Endothelial cell of umbilical vein (primary cell): ENCODE results near the gene RRAS. TPM values are rescaled to one million over a fixed set of nuclear protein-coding genes. Genes with fewer than 3 reads are reported as not detected.

ENCODE experiments used
- BruUV-seq: library from RNA; stranded (reverse); fragments of 400-500 nt; replicated peaks from 2 replicates; lab custom pipeline; 2021; lab: Mats Ljungman, UMichigan
- CTCF ChIA-PET: fragments of 300-600, 350-600 bp; sonication (Branson Sonifier 250); formaldehyde crosslinking; loops from one replicate; lab custom pipeline; 2021; ENCODE audit warnings: antibody characterized with exemption, inconsistent platforms; lab: Charles Lee
- POLR2A ChIA-PET: fragments of 300-600, 350-600 bp; sonication (Branson Sonifier 250); formaldehyde crosslinking; loops from one replicate; lab custom pipeline; 2021; ENCODE audit warnings: antibody characterized with exemption, inconsistent platforms; lab: Charles Lee
- DNase-seq: peaks from one replicate; pipeline ENCODE4 v3.0.0-alpha.2; 2011; ENCODE audit warnings: low read depth, low spot score
- FAIRE-seq: peaks from 2 replicates; lab custom pipeline; 2011; peaks lifted over from hg19 to GRCh38; lab: Jason Lieb, UNC
- H2AFZ ChIP-seq: 2 replicates; pipeline ENCODE4 v1.6.0; 2012; ENCODE audit warnings: low read depth, low read length, control low read depth, inconsistent platforms
- H3K27ac ChIP-seq: 2 replicates; pipeline ENCODE4 v1.5.1; 2011; ENCODE audit warnings: low read depth, mild to moderate bottlenecking, control low read depth, low read length, moderate library complexity; ENCODE audit not compliant: insufficient read depth
- H3K27me3 ChIP-seq, 2 experiments: 2 replicates each; pipeline versions ENCODE4 v1.6.0 to v1.6.1; 2011; ENCODE audit warnings: low read length in 2 of 2, mixed read lengths in 1 of 2; ENCODE audit not compliant: control insufficient read depth in 2 of 2, insufficient read depth in 2 of 2
- H3K36me3 ChIP-seq, 2 experiments: 2 replicates in 1 of 2; 3 replicates in 1 of 2; pipeline ENCODE4 v1.5.1; 2011; ENCODE audit warnings: low read length in 2 of 2, mild to moderate bottlenecking in 1 of 2, moderate library complexity in 1 of 2; ENCODE audit not compliant: control insufficient read depth in 2 of 2, insufficient read depth in 2 of 2; ENCODE audit errors: extremely low read depth in 1 of 2
- H3K4me1 ChIP-seq: 3 replicates; pipeline ENCODE4 v1.5.1; 2011; ENCODE audit warnings: mild to moderate bottlenecking, low read length; ENCODE audit not compliant: control insufficient read depth, insufficient read depth; ENCODE audit errors: extremely low read depth
- H3K4me2 ChIP-seq: 2 replicates; pipeline ENCODE4 v1.6.1; 2011; ENCODE audit warnings: low read length, control low read depth, mixed read lengths; ENCODE audit not compliant: insufficient read depth
- H3K4me3 ChIP-seq, 3 experiments: fragments of 200-600 bp in 1 of 3; sonication (generic), shearing (Covaris generic) in 1 of 3; replicated peaks in 1 of 3; 2 replicates each; pipeline ENCODE4 v1.5.1; 2011 to 2016; ENCODE audit warnings: control low read depth in 3 of 3, low read length in 3 of 3, mild to moderate bottlenecking in 2 of 3, inconsistent platforms in 1 of 3, low read depth in 1 of 3, moderate library complexity in 1 of 3; ENCODE audit not compliant: insufficient read depth in 1 of 3
- H3K79me2 ChIP-seq: 2 replicates; pipeline ENCODE4 v1.6.0; 2012; ENCODE audit warnings: low read length, inconsistent platforms; ENCODE audit not compliant: control insufficient read depth, insufficient read depth
- H3K9ac ChIP-seq: replicated peaks from 2 replicates; pipeline ENCODE3; 2011; ENCODE audit warnings: low read length, control low read depth; ENCODE audit not compliant: insufficient read depth; ENCODE audit errors: extremely low read depth
- H3K9me1 ChIP-seq: replicated peaks from 3 replicates; pipeline ENCODE4 v1.6.0; 2011; ENCODE audit warnings: mild to moderate bottlenecking, low read length; ENCODE audit not compliant: control insufficient read depth, insufficient read depth; ENCODE audit errors: extremely low read depth
- H3K9me3 ChIP-seq: replicated peaks from 2 replicates; pipeline ENCODE4 v1.5.1; 2012; ENCODE audit warnings: low read length, inconsistent platforms; ENCODE audit not compliant: control insufficient read depth, insufficient read depth
- H4K20me1 ChIP-seq: replicated peaks from 2 replicates; pipeline ENCODE3; 2011; ENCODE audit warnings: mild to moderate bottlenecking, low read length; ENCODE audit not compliant: control insufficient read depth, insufficient read depth; ENCODE audit errors: extremely low read depth
- CTCF ChIP-seq, 2 donors: IDR thresholded peaks; 1 replicate in 1 of 2; 2 replicates in 1 of 2; pipeline ENCODE4 v1.5.1; 2011; ENCODE audit warnings: low read length in 2 of 2, mild to moderate bottlenecking in 2 of 2, moderate library complexity in 2 of 2, control low read depth in 1 of 2, inconsistent platforms in 1 of 2, low read depth in 1 of 2; ENCODE audit not compliant: insufficient read depth in 1 of 2; ENCODE audit errors: extremely low read depth in 1 of 2
- EZH2 ChIP-seq: IDR thresholded peaks from 2 replicates; pipeline ENCODE4 v1.6.1; 2012; ENCODE audit warnings: borderline replicate concordance, low read depth, mild to moderate bottlenecking, moderate library complexity, low read length, inconsistent platforms; ENCODE audit not compliant: severe bottlenecking
- FOS ChIP-seq: IDR thresholded peaks from 2 replicates; pipeline ENCODE4 v1.6.1; 2011; ENCODE audit warnings: mild to moderate bottlenecking, low read length, moderate library complexity, borderline replicate concordance; ENCODE audit not compliant: insufficient read depth
- GATA2 ChIP-seq: IDR thresholded peaks from 2 replicates; pipeline ENCODE4 v1.7.0; 2011; ENCODE audit warnings: low read depth, mild to moderate bottlenecking, moderate library complexity, mixed read lengths, low read length; ENCODE audit not compliant: insufficient read length, insufficient read depth
- JUN ChIP-seq: IDR thresholded peaks from 2 replicates; pipeline ENCODE4 v1.6.1; 2011; ENCODE audit warnings: borderline replicate concordance, low read depth; ENCODE audit not compliant: insufficient read length, insufficient read depth
- MAX ChIP-seq: IDR thresholded peaks from 2 replicates; pipeline ENCODE4 v1.6.1; 2011; ENCODE audit not compliant: insufficient read depth, insufficient read length
- MYC ChIP-seq: IDR thresholded peaks from one replicate; pipeline ENCODE4 v1.6.1; 2011; ENCODE audit warnings: mild to moderate bottlenecking, low read depth, low read length
- POLR2A ChIP-seq: IDR thresholded peaks from 2 replicates; pipeline ENCODE4 v1.6.1; 2012; ENCODE audit warnings: low read depth, mild to moderate bottlenecking, control low read depth, low read length
- POLR2AphosphoS5 ChIP-seq: IDR thresholded peaks from 2 replicates; pipeline ENCODE4 v1.6.1; 2012; ENCODE audit warnings: low read depth, mild to moderate bottlenecking, control low read depth, low read length, moderate library complexity; ENCODE audit not compliant: insufficient read depth
- dilution Hi-C: fragments of 300-500 bp; cut with MboI; formaldehyde crosslinking; loops from one replicate; pipeline ENCODE4 v1.15.0; 2019; ENCODE audit warnings: low sequenced_read_pairs; ENCODE audit not compliant: extremely low pct_ligation_motif_present
- intact Hi-C: fragments of 100-400 bp; cut with micrococcal nuclease; formaldehyde crosslinking; loops from one replicate; pipeline ENCODE4 v1.10.0; 2022
- polyA plus RNA-seq, 4 experiments: library from polyadenylated mRNA; depleted of rRNA in 3 of 4; stranded (reverse) in 3 of 4; unstranded in 1 of 4; fragments of >200 nt; gene quantifications; 2 replicates each; pipeline versions ENCODE4 v1.2.1 to v1.2.3, GENCODE V29; 2011 to 2012; ENCODE audit warnings: missing spikeins in 1 of 4
- total RNA-seq: library from RNA; stranded (reverse); gene quantifications from 2 replicates; pipeline ENCODE4 v1.2.3, GENCODE V29; 2021

Gene RRAS
- total and polyA plus RNA-seq, 2 donors (not counting 3 experiments of a cell fraction or from before 2014, with no cell fraction given): 89.5 to 250 TPM

DNA sequence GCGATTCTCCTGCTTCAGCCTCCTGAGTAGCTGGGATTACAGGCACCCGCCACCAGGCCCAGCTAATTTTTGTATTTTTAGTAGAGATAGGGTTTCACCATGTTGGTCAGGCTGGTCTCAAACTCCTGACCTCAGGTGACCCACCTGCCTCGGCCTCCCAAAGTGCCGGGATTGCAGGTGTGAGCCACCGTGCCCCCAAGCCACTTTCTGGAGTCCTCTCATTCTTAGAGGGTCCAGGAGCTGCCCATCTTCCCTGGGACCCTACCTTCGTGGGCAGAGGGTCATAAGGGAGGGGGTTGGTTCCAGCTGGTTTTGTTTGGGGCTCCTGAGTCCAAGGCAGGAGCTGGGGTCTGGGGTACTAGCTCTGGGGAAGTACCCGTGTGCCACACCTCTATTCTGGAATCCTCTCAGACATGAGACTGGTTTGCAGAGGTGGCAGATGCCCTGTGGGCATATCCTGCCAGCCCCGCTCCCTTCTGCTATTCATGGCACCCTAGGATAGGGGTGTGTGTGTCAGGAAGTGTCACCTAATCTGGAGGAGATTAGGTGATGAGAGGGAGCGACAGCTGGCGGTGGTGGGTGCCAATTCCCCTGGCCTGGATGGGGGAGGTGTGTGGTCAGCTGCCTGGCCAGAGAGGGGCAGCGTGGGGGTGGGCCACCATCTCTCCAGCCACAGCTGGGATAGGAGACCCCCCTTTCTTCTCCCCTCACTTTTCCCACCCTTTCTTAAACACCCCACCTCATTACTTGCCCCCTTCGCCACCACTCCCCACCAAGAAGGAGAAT is 39.2 kb upstream of the RRAS start:
- dilution Hi-C loops: no loop called here
- no peak overlapping the region for H3K4me3 ChIP-seq
- intact Hi-C loops: loop anchor here (5.0 kb wide), 1 partner anchor 188 kb away; the partner anchor contains the start of gene PNKP
- peaks cover 23% of the 10 kb centered on the region for H3K4me1 ChIP-seq
- no peak for FAIRE-seq
- H3K9me3 ChIP-seq: no peaks in the 10 kb centered on the region
- no TSS peak for BruUV-seq
- TF ChIP-seq GATA2: no peak
- no peak for TF ChIP-seq POLR2AphosphoS5
- TF ChIP-seq JUN: no peak
- no peak for TF ChIP-seq POLR2A
- TF ChIP-seq MAX: no peak
- TF ChIP-seq MYC: no peak
- no peak for TF ChIP-seq FOS
- TF ChIP-seq CTCF (IDR thresholded peaks at IDR 0.05; ENCODE audit: extremely low read depth in 1 of 2, insufficient read depth in 1 of 2, low read depth in 1 of 2, low read length in 2 of 2): no peak
- TF ChIP-seq EZH2: no peak
- no peak overlapping the region for H2AFZ ChIP-seq
- no peaks in the 10 kb centered on the region for H3K27me3 ChIP-seq
- no peaks in the 10 kb centered on the region for H4K20me1 ChIP-seq
- no peaks in the 10 kb centered on the region for H3K9me1 ChIP-seq
- H3K36me3 ChIP-seq: peaks cover 7 to 15% of the 10 kb centered on the region in 2 experiments
- no peak overlapping the region for H3K27ac ChIP-seq
- CTCF ChIA-PET: interaction anchor here (1.0 to 2.4 kb wide), 4 partner anchors 39 to 176 kb away, joined by 3 to 12 read pairs (median 4); no protein-coding TSS in a partner anchor
- H3K4me2 ChIP-seq: no peak overlapping the region
- peaks cover 47% of the 10 kb centered on the region for H3K79me2 ChIP-seq
- H3K9ac ChIP-seq: no peak overlapping the region
- DNase-seq: no peak
- POLR2A ChIA-PET: interaction anchor here (0.7 to 0.9 kb wide), 2 partner anchors 39 to 175 kb away, joined by 3 to 5 read pairs; partner anchors contain the start of gene RRAS
